Smooth muscle cell (in vitro differentiated cells): ENCODE data around the gene ATAD3B. TPM values are rescaled to one million over a fixed set of nuclear protein-coding genes. Genes with fewer than 3 reads are reported as not detected.
"Not testable (repeated sequence)": the region's sequence is repeated elsewhere in the genome, so short reads cannot be mapped to it uniquely, and the experiment has no call there.

Source experiments
- DNase-seq: peaks from one replicate; lab custom pipeline; 2025; ENCODE audit not compliant: unreplicated experiment; lab: John Stamatoyannopoulos, UW
- H2AFZ ChIP-seq: fragments of 200-600 bp; sonication (generic); 2 replicates; pipeline ENCODE4 v1.6.0; 2016; ENCODE audit warnings: antibody characterized with exemption, low read depth, mild to moderate bottlenecking
- H3F3A ChIP-seq: fragments of 200-600 bp; sonication (generic); 2 replicates; pipeline ENCODE4 v1.6.0; 2017; ENCODE audit warnings: antibody characterized with exemption, low read depth
- H3K27ac ChIP-seq: fragments of 200-600 bp; sonication (generic); 2 replicates; pipeline ENCODE4 v1.5.1; 2016; ENCODE audit warnings: low read depth, mild to moderate bottlenecking
- H3K27me3 ChIP-seq: fragments of 200-600 bp; sonication (generic); 2 replicates; pipeline ENCODE4 v1.6.1; 2016; ENCODE audit warnings: low read depth, mild to moderate bottlenecking
- H3K36me3 ChIP-seq: fragments of 200-600 bp; sonication (generic); 2 replicates; pipeline ENCODE4 v1.5.1; 2016; ENCODE audit warnings: low read depth
- H3K4me1 ChIP-seq: fragments of 200-600 bp; sonication (generic); 2 replicates; pipeline ENCODE4 v1.5.1; 2016; ENCODE audit warnings: low read depth
- H3K4me2 ChIP-seq: fragments of 200-600 bp; sonication (generic); 2 replicates; pipeline ENCODE4 v1.6.0; 2016; ENCODE audit warnings: mild to moderate bottlenecking
- H3K4me3 ChIP-seq: fragments of 200-600 bp; sonication (generic); 2 replicates; pipeline ENCODE4 v1.5.1; 2016; ENCODE audit warnings: mild to moderate bottlenecking
- H3K79me2 ChIP-seq: fragments of 200-600 bp; sonication (generic); 2 replicates; pipeline ENCODE4 v1.6.0; 2016; ENCODE audit warnings: low read depth, mild to moderate bottlenecking
- H3K9ac ChIP-seq: fragments of 200-600 bp; sonication (generic); 2 replicates; pipeline ENCODE4 v1.6.0; 2016; ENCODE audit warnings: low read depth
- H3K9me3 ChIP-seq: fragments of 200-600 bp; sonication (generic); replicated peaks from 2 replicates; pipeline ENCODE4 v1.5.1; 2016; ENCODE audit warnings: low read depth
- H4K20me1 ChIP-seq: fragments of 200-600 bp; sonication (generic); 2 replicates; pipeline ENCODE4 v1.6.0; 2016; ENCODE audit warnings: low read depth
- WGBS: methylation state at CpG from one replicate; pipeline ENCODE4 v1.1.7; 2016; ENCODE audit warnings: low lambda C conversion rate; 5-methylcytosine and 5-hydroxymethylcytosine counted together
- polyA plus RNA-seq: library from polyadenylated mRNA; unstranded; fragments of >200 nt; fragmentation: Nextera tagmentation; extraction: Ambion mirVana; gene quantifications from 2 replicates; pipeline ENCODE4 v1.2.1, GENCODE V29; 2016
- total RNA-seq: library from RNA; depleted of rRNA; stranded (reverse); fragments of >200 nt; gene quantifications from 2 replicates; pipeline ENCODE4 v1.2.3, GENCODE V29; 2014
- TF ChIP-seq, protein P1 (sequence below): fragments of 200-600 bp; sonication (generic); IDR thresholded peaks from 2 replicates; pipeline ENCODE4 v1.5.1; 2017; ENCODE audit warnings: borderline replicate concordance, mild to moderate bottlenecking, antibody characterized with exemption; ENCODE audit not compliant: insufficient read depth, poor library complexity, severe bottlenecking

ATAD3B gene
- total and polyA plus RNA-seq, 2 experiments from 2014 or later, result 8.6 to 20.2 TPM

DNA sequence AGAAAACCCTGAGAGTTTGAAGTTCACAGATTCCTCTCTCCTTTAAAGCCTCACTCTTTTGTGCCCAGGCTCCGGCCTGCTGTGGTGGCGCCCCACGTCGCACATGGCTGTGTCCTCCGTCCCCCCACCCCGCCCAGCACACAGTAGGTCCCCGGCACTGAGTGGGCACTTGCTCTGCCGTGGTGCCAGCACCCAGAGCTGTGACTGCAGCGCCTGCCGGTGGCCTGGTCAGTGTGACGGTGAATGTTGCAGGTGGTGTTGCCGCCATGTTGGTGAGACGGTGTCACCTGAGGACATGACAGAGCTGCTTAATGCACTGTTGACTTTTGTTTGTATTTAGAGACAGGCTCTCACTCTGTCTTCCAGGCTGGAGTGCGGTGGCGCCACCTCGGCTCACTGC, 18.7 kb upstream of the ATAD3B start:
- no peak overlapping the region for H3K9ac ChIP-seq
- 95% methylated on average over 16 of the region's 16 CpGs for WGBS
- H3K9me3 ChIP-seq, result no peaks in the 10 kb centered on the region
- no peak overlapping the region for H3K4me2 ChIP-seq
- TF ChIP-seq, protein P1, sequence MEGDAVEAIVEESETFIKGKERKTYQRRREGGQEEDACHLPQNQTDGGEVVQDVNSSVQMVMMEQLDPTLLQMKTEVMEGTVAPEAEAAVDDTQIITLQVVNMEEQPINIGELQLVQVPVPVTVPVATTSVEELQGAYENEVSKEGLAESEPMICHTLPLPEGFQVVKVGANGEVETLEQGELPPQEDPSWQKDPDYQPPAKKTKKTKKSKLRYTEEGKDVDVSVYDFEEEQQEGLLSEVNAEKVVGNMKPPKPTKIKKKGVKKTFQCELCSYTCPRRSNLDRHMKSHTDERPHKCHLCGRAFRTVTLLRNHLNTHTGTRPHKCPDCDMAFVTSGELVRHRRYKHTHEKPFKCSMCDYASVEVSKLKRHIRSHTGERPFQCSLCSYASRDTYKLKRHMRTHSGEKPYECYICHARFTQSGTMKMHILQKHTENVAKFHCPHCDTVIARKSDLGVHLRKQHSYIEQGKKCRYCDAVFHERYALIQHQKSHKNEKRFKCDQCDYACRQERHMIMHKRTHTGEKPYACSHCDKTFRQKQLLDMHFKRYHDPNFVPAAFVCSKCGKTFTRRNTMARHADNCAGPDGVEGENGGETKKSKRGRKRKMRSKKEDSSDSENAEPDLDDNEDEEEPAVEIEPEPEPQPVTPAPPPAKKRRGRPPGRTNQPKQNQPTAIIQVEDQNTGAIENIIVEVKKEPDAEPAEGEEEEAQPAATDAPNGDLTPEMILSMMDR, result no peak
- H2AFZ ChIP-seq, result no peak overlapping the region
- no peaks in the 10 kb centered on the region for H3K27me3 ChIP-seq
- H3K79me2 ChIP-seq, result no peaks in the 10 kb centered on the region
- no peaks in the 10 kb centered on the region for H3K4me1 ChIP-seq
- H3K36me3 ChIP-seq, result no peaks in the 10 kb centered on the region
- no peaks in the 10 kb centered on the region for H3F3A ChIP-seq
- no peak for DNase-seq
- no peak overlapping the region for H3K4me3 ChIP-seq
- H4K20me1 ChIP-seq, result no peaks in the 10 kb centered on the region
- H3K27ac ChIP-seq, result no peak overlapping the region

DNA sequence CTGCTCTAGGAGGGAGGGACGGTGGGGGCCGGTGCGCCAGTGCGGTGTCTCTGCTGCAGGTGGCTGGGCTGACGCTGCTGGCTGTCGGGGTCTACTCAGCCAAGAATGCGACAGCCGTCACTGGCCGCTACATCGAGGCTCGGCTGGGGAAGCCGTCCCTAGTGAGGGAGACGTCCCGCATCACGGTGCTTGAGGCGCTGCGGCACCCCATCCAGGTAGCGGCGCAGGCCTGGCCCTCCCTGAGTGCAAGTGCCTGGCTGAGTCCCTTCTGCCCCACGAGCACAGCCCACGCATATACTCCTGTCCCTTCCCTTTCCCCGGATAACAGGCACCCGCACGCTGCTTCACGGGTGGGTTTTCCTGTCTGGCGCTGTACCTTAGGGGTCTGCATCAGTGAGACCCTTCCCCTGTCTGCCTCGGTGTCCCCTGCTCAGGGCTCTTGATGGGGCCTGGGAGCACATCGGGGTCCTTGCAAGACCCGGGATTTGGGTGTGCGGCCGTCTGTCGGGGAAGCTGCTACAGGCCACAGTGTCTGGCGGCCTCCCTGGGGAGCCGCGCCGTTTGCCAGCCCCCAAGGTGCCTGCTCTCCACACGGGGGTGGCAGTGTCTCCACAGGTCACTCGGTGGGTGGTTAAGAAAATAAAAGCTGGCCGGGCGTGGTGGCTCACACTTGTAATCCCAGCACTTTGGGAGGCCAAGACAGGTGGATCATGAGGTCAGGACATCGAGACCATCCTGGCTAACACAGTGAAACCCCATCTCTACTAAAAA, 17.1 kb upstream of the ATAD3B start:
- H3K36me3 ChIP-seq, H3K4me2 ChIP-seq, H3K9ac ChIP-seq, H3K4me3 ChIP-seq, H3K4me1 ChIP-seq, H3F3A ChIP-seq, H3K79me2 ChIP-seq, H3K9me3 ChIP-seq, DNase-seq, H2AFZ ChIP-seq, H3K27ac ChIP-seq, H3K27me3 ChIP-seq, H4K20me1 ChIP-seq: not testable (repeated sequence)
- 94% methylated on average over 39 of the region's 41 CpGs for WGBS

DNA sequence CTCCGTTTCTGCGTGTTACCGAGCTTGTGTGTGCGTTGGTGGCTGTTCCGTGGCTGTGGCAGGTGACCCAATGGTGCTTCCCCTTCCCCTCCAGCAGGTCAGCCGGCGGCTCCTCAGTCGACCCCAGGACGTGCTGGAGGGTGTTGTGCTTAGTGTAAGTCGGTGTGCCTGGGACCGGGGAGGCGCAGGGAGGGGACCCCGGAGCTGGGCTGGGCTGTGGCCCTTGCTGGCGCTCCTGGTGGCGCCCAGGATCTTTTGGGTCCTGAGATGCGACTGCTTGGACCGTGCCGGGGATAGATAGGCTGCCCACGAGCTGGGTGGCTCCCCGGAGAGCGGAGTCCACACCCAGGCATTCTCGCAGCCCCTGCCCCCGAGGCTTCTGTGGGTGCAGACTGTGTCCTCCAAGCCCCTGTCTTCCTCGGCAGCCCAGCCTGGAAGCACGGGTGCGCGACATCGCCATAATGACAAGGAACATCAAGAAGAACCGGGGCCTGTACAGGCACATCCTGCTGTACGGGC, 16.1 kb upstream of the ATAD3B start:
- DNase-seq, result no peak
- H3K4me3 ChIP-seq, result no peak overlapping the region
- no peaks in the 10 kb centered on the region for H3K4me1 ChIP-seq
- no peaks in the 10 kb centered on the region for H4K20me1 ChIP-seq
- WGBS, result 91% methylated on average over 28 of the region's 30 CpGs
- H3K79me2 ChIP-seq, result no peaks in the 10 kb centered on the region
- no peak overlapping the region for H3K27ac ChIP-seq
- no peak overlapping the region for H3K9ac ChIP-seq
- H3K4me2 ChIP-seq, result no peak overlapping the region
- no peaks in the 10 kb centered on the region for H3K36me3 ChIP-seq
- no peaks in the 10 kb centered on the region for H3K27me3 ChIP-seq
- no peaks in the 10 kb centered on the region for H3K9me3 ChIP-seq
- TF ChIP-seq, protein P1, result no peak
- H3F3A ChIP-seq, result no peaks in the 10 kb centered on the region
- no peak overlapping the region for H2AFZ ChIP-seq

DNA sequence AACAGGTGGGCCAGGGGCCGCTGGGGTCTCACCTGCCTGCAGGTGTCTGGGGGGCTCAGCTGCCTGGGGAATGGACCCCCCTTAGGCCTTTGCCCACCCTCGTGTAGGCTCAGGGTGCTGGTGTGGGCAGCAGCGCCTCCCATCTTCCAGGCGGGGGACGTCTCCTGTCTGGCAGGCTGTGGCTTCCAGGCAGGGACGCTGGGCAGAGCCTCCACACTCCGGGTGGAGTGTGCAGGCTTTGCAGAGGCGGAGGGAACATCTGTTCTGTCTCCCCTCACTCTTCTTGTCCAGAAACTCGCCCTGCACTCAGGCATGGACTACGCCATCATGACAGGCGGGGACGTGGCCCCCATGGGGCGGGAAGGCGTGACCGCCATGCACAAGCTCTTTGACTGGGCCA, 15.6 kb upstream of the ATAD3B start:
- 33% methylated on average over 1 of the region's 15 CpGs for WGBS
- H3K4me1 ChIP-seq, H3K27ac ChIP-seq, H3K9ac ChIP-seq, H3K9me3 ChIP-seq, H2AFZ ChIP-seq, H4K20me1 ChIP-seq, H3K4me2 ChIP-seq, H3K4me3 ChIP-seq, H3K79me2 ChIP-seq, DNase-seq, H3K36me3 ChIP-seq, H3F3A ChIP-seq, H3K27me3 ChIP-seq: not testable (repeated sequence)

DNA sequence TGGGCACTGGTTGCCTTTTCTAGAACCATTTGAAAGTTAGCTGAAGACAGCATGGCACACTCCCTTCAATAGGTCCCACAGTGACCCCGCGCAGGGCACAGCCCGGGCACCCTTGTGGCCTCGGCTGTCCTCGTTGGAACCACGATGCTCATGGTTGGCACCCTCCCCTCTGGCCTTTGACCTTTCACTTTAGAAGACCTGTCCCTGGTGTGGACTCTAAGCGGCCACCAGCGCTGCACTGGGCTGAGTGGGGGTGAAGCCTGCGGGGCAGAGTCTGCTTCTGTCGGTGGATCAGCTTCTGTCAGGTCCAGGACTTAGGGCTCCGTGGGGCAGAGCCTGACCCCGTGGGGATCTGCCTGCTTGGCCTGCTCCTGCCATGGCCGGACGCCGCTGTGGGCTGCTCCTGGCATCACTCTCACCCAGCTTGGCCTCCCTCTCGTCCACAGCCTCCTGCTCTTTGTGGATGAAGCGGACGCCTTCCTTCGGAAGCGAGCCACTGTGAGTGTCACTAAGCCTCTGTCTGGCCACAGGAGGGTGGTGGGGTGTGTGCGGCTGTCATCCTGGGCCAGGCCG, 14.8 kb upstream of the ATAD3B start:
- H3K4me3 ChIP-seq, H3K27ac ChIP-seq, H3K79me2 ChIP-seq, H4K20me1 ChIP-seq, H3K9me3 ChIP-seq, H3K36me3 ChIP-seq, H3K4me1 ChIP-seq, H3K4me2 ChIP-seq, H2AFZ ChIP-seq, DNase-seq, H3K9ac ChIP-seq, H3K27me3 ChIP-seq, H3F3A ChIP-seq: not testable (repeated sequence)
- 94% methylated on average over 19 of the region's 22 CpGs for WGBS

DNA sequence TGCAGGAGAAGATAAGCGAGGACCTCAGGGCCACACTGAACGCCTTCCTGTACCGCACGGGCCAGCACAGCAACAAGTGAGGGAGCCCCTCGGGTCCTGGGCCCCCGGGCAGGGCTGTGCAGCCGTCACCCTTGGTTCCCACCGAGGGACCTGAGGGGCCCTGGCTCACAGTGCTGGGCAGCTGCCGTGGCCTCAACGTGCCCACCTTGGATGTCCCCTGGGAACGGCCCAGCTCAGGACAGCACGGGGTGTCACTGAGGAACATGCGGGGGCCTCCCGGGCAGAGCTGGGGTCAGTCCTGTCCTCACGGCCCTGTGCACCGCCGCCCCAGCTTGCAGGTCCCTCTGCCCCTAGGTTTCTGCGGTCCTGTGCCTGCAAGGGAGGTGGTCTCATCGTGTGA, 12.4 kb upstream of the ATAD3B start:
- H3K9ac ChIP-seq, DNase-seq, H3K36me3 ChIP-seq, H2AFZ ChIP-seq, H3K4me3 ChIP-seq, H3F3A ChIP-seq, H3K27ac ChIP-seq, H4K20me1 ChIP-seq, H3K27me3 ChIP-seq, H3K9me3 ChIP-seq, H3K4me1 ChIP-seq, H3K79me2 ChIP-seq, H3K4me2 ChIP-seq: not testable (repeated sequence)
- WGBS, result 96% methylated on average over 9 of the region's 19 CpGs

DNA sequence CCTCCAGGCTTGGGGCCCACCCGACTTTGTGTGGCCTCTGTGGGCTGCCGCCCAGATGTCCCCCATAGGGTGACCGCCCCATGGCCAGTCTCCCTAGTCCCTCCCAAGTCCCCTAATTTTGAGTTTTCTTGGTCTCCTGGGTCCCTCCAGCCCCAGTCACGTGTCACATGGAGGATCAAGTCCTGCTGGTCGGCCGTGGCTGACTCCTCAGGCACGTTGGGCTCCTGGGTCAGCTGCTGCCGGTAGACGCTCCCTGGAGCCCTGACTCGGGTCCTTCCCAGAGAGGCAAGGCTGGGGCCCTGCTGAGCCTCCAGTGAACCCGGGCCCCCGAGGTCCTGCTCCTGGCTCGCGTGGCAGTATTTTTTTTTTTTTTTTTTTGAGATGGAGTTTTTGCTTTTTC, 11.9 kb upstream of the ATAD3B start:
- H3K27ac ChIP-seq, H3K9me3 ChIP-seq, H4K20me1 ChIP-seq, H3K4me1 ChIP-seq, H3K27me3 ChIP-seq, DNase-seq, H3K36me3 ChIP-seq, H3K4me3 ChIP-seq, H3K9ac ChIP-seq, H3K79me2 ChIP-seq, H3K4me2 ChIP-seq, H2AFZ ChIP-seq, H3F3A ChIP-seq: not testable (repeated sequence)
- 99% methylated on average over 14 of the region's 14 CpGs for WGBS
